Superior temporal gyrus (tissue), 1 donor: Measurements from ENCODE around the gene GLT1D1.

Experiments
- DNase-seq: peaks from one replicate; pipeline ENCODE4 v3.0.0-alpha.2; 2016; ENCODE audit errors: extremely low spot score

Gene GLT1D1

GRCh38 chr12:129001826-129002225 is 148.5 kb downstream of the GLT1D1 start:
- DNase-seq: no peak

- no peak for DNase-seq
These were observed 149.1 kb downstream of the GLT1D1 start for GRCh38 chr12:129002427-129002826.

GRCh38 chr12:129005416-129005815 is 152.1 kb downstream of the GLT1D1 start:
- no peak for DNase-seq

GRCh38 chr12:129005829-129006228 is 152.6 kb downstream of the GLT1D1 start:
- no peak for DNase-seq

- no peak for DNase-seq
These were observed 156.8 kb downstream of the GLT1D1 start for GRCh38 chr12:129009833-129010622.

GRCh38 chr12:129016159-129016558 is 162.9 kb downstream of the GLT1D1 start:
- no peak for DNase-seq

- no peak for DNase-seq
These were observed 171.8 kb downstream of the GLT1D1 start for GRCh38 chr12:129025055-129025454.

- DNase-seq: no peak
These were observed 175.6 kb downstream of the GLT1D1 start for GRCh38 chr12:129028844-129029243.
